Gastroesophageal sphincter (tissue), 4 donors: Measurements from ENCODE around the gene FOSL1. TPM values are rescaled to one million over a fixed set of nuclear protein-coding genes. Genes with fewer than 3 reads are reported as not detected.

Experiments used
- ATAC-seq: fragments of 150-250 bp; one replicate; pipeline ENCODE4 v1.9.1; 2016; ENCODE audit warnings: mild to moderate bottlenecking, moderate library complexity
- H3K27ac ChIP-seq, 4 donors: fragments of 200-600 bp; sonication (generic) in 3 of 4; 1 replicate in 3 of 4; 2 replicates in 1 of 4; pipeline ENCODE4 v1.5.1; 2016 to 2019
- H3K27me3 ChIP-seq: fragments of 200-600 bp; sonication (generic); one replicate; pipeline ENCODE4 v1.5.1; 2019
- H3K36me3 ChIP-seq, 2 donors: fragments of 200-600 bp; sonication (generic); one replicate each; pipeline ENCODE4 v1.5.1; 2019; ENCODE audit warnings: control low read depth in 1 of 2
- H3K4me1 ChIP-seq, 3 donors: fragments of 200-600 bp; sonication (generic); 1 replicate in 2 of 3; 2 replicates in 1 of 3; pipeline ENCODE4 v1.5.1; 2016 to 2019; ENCODE audit warnings: control low read depth in 2 of 3
- H3K4me3 ChIP-seq, 2 donors: fragments of 200-600 bp; sonication (generic); one replicate each; pipeline ENCODE4 v1.5.1; 2019; ENCODE audit warnings: mild to moderate bottlenecking in 1 of 2, moderate library complexity in 1 of 2
- H3K9me3 ChIP-seq, 3 donors: fragments of 200-600 bp; sonication (generic); one replicate each; pipeline ENCODE4 v1.5.1; 2017 to 2019; ENCODE audit warnings: control low read depth in 2 of 3
- CTCF ChIP-seq, 4 experiments: fragments of 200-600 bp in 2 of 4; fragments of 450-650 bp in 2 of 4; sonication (generic) in 1 of 4; IDR thresholded peaks; one replicate each; pipeline ENCODE4 v1.5.1; 2017 to 2019; ENCODE audit warnings: antibody characterized with exemption in 4 of 4, mild to moderate bottlenecking in 2 of 4, moderate library complexity in 2 of 4
- EP300 ChIP-seq: sonication (generic); formaldehyde crosslinking; IDR thresholded peaks from one replicate; pipeline ENCODE4 v1.6.1; 2017; ENCODE audit warnings: antibody characterized with exemption, mild to moderate bottlenecking
- POLR2A ChIP-seq, 2 donors: fragments of 450-650 bp; IDR thresholded peaks; one replicate each; pipeline ENCODE4 v1.6.1; 2017; ENCODE audit warnings: antibody characterized with exemption in 2 of 2, mild to moderate bottlenecking in 2 of 2, moderate library complexity in 1 of 2
- POLR2AphosphoS5 ChIP-seq: sonication (generic); formaldehyde crosslinking; IDR thresholded peaks from one replicate; pipeline ENCODE4 v1.6.1; 2017; ENCODE audit warnings: antibody characterized with exemption
- WGBS, 2 donors: methylation state at CpG; one replicate each; pipeline ENCODE4 v1.1.5; 2018; ENCODE audit warnings: low coverage in 1 of 2; 5-methylcytosine and 5-hydroxymethylcytosine counted together
- total RNA-seq, 4 donors: library from RNA; depleted of rRNA; stranded (reverse); fragments of >200 nt; gene quantifications; one replicate each; pipeline ENCODE4 v1.1.0, GENCODE V29; 2016

The FOSL1 gene
- total RNA-seq, 4 donors from 2014 or later = 1.4 to 24.9 (median 4.1) TPM

GRCh38 chr11:65891219-65892136, 8.7 kb downstream of the FOSL1 start:
- no peaks in the 10 kb centered on the region for H3K27me3 ChIP-seq
- H3K9me3 ChIP-seq = no peaks in the 10 kb centered on the region
- ATAC-seq = no peak
- peaks cover 0 to 7% of the 10 kb centered on the region in 2 donors for H3K36me3 ChIP-seq
- WGBS, 2 donors = 5% methylated on average over 11 of the region's 57 CpGs; no CpG with 5 or more reads in 1 of the 2 donors
- peak overlapping the region; percentile 82 to 99 (median 95) for H3K27ac ChIP-seq
- H3K4me1 ChIP-seq = peaks cover 0 to 74% (median 38%) of the 10 kb centered on the region in 3 donors
- peak overlapping the region; percentile 48 to 86 for H3K4me3 ChIP-seq
- TF ChIP-seq POLR2A (IDR thresholded peaks at IDR 0.05) (peak in 1 of 2 donors; percentile 17), CTCF (IDR thresholded peaks at IDR 0.05) (peak in 2 of 4 experiments; percentile 3 to 48), POLR2AphosphoS5 (no peak)

GRCh38 chr11:65890324-65891218, 9.6 kb downstream of the FOSL1 start, which contains the start of gene CCDC85B:
CCDC85B (plus strand) TSS chr11:65890673; CDS start chr11:65890784, 111 bp downstream.
- Histone ChIP-seq H3K36me3 (peaks cover 0 to 15% of the 10 kb centered on the region in 2 donors), H3K4me1 (peaks cover 0 to 78% (median 38%) of the 10 kb centered on the region in 3 donors), H3K9me3 (no peaks in the 10 kb centered on the region), H3K4me3 (peak within 1 kb of the TSS; percentile 48 to 86), H3K27me3 (no peaks in the 10 kb centered on the region), H3K27ac (peak within 1 kb of the TSS; percentile 92 to 99 (median 98))
- TF ChIP-seq POLR2A (IDR thresholded peaks at IDR 0.05) (peak; percentile 98 to 99), EP300 (no peak), POLR2AphosphoS5 (peak; percentile 94), CTCF (IDR thresholded peaks at IDR 0.05) (peak in 2 of 4 experiments; percentile 49)
- peak; percentile 83 for ATAC-seq
- 0 to 3% methylated on average over 2 to 7 of the region's 94 CpGs for WGBS, 2 donors

- peak; percentile 83 for ATAC-seq
- Histone ChIP-seq H3K27ac (peak within 1 kb of the TSS; percentile 92 to 99 (median 98)), H3K4me3 (peak within 1 kb of the TSS; percentile 46 to 76), H3K9me3 (no peaks in the 10 kb centered on the region), H3K36me3 (peaks cover 0 to 32% of the 10 kb centered on the region in 2 donors), H3K4me1 (peaks cover 0 to 78% (median 40%) of the 10 kb centered on the region in 3 donors), H3K27me3 (no peaks in the 10 kb centered on the region)
- WGBS, 2 donors = 0% methylated on average over 11 to 12 of the region's 57 CpGs
- peak; percentile 88 to 96 (median 90) for TF ChIP-seq CTCF (IDR thresholded peaks at IDR 0.05)
- TF ChIP-seq POLR2A (IDR thresholded peaks at IDR 0.05) = peak; percentile 87 to 94
- TF ChIP-seq EP300 = no peak
- peak; percentile 90 for TF ChIP-seq POLR2AphosphoS5
Observed at GRCh38 chr11:65888163-65888814, 11.9 kb downstream of the FOSL1 start, which contains the start of gene FIBP. FIBP (minus strand) TSS chr11:65888471; CDS start chr11:65888418, 53 bp downstream.

- no peak for ATAC-seq
- no peak for TF ChIP-seq CTCF (IDR thresholded peaks at IDR 0.05)
- no peak for TF ChIP-seq POLR2A (IDR thresholded peaks at IDR 0.05)
- no peak for TF ChIP-seq EP300
Observed at GRCh38 chr11:65887723-65888162, 12.4 kb downstream of the FOSL1 start.

More at GRCh38 chr11:65887723-65888162, 12.4 kb downstream of the FOSL1 start:
- H3K4me3 ChIP-seq = peak overlapping the region; percentile 46 to 76
- no peaks in the 10 kb centered on the region for H3K9me3 ChIP-seq
- H3K4me1 ChIP-seq = peaks cover 0 to 73% (median 35%) of the 10 kb centered on the region in 3 donors
- H3K36me3 ChIP-seq = peaks cover 0 to 38% of the 10 kb centered on the region in 2 donors
- H3K27me3 ChIP-seq = no peaks in the 10 kb centered on the region
- H3K27ac ChIP-seq = peak overlapping the region; percentile 71 to 99 (median 95)
- 0 to 14% methylated on average over 1 to 13 of the region's 23 CpGs for WGBS, 2 donors
